ENCODE data around the gene NDUFB8. TPM values are rescaled to one million over a fixed set of nuclear protein-coding genes. Genes with fewer than 3 reads are reported as not detected.

The NDUFB8 gene
- total RNA-seq, 4 donors from 2014 or later = 70.3 to 265 (median 137) TPM

DNA sequence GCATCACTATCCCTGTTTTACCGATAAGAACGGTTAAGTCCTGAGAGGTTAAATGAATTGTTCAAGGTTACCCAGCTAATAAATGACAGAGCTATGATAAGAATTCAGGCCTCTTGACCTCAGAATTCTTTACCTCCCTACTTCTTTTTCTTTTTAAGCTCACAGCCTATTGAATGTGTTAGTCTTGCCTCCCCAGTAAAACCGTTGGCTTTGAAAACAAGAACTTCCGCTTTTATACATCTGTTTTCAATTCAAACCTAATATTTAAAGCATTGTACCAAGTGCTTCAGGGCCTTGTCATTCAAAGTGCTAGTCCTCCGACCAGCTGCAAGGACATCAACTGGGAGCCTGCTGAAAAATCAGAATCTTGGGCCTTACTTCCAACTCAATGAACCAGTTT lies 25.6 kb downstream of the NDUFB8 start:
- Histone ChIP-seq H3K27me3 (no peaks in the 10 kb centered on the region), H3K9me3 (no peaks in the 10 kb centered on the region), H3K36me3 (peaks cover 0 to 12% (median 2%) of the 10 kb centered on the region in 4 donors), H3K4me1 (no peaks in the 10 kb centered on the region), H3K4me3 (no peak overlapping the region), H3K27ac (no peak overlapping the region)
- DNase-seq = no peak
- WGBS, 2 donors (ENCODE audit: low coverage in 1 of 2) = 82 to 87% methylated on average over 5 of the region's 5 CpGs
- TF ChIP-seq EP300 (IDR thresholded peaks at IDR 0.05; ENCODE audit: low read depth) = no peak
- TF ChIP-seq POLR2A (IDR thresholded peaks at IDR 0.05) = no peak
- TF ChIP-seq POLR2AphosphoS5 (IDR thresholded peaks at IDR 0.05) = no peak
- TF ChIP-seq, protein P1, sequence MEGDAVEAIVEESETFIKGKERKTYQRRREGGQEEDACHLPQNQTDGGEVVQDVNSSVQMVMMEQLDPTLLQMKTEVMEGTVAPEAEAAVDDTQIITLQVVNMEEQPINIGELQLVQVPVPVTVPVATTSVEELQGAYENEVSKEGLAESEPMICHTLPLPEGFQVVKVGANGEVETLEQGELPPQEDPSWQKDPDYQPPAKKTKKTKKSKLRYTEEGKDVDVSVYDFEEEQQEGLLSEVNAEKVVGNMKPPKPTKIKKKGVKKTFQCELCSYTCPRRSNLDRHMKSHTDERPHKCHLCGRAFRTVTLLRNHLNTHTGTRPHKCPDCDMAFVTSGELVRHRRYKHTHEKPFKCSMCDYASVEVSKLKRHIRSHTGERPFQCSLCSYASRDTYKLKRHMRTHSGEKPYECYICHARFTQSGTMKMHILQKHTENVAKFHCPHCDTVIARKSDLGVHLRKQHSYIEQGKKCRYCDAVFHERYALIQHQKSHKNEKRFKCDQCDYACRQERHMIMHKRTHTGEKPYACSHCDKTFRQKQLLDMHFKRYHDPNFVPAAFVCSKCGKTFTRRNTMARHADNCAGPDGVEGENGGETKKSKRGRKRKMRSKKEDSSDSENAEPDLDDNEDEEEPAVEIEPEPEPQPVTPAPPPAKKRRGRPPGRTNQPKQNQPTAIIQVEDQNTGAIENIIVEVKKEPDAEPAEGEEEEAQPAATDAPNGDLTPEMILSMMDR (IDR thresholded peaks at IDR 0.05) = no peak
- in situ Hi-C loops (cut with MboI; ENCODE audit: low pct_ligation_motif_present in 1 of 4, low pct_unique_long_range_greater_than_20kb in 1 of 4, low sequenced_read_pairs in 3 of 4) = loop anchor here in 2 of 4 donors (25.0 kb wide), 1 partner anchor 167 kb away; the partner anchor contains the start of genes PKD2L1 (in 2 of the 2) and SCD (in 2 of the 2)
- intact Hi-C loops (cut with DNase I; ENCODE audit: low total_unique reads) = no loop called here

DNA sequence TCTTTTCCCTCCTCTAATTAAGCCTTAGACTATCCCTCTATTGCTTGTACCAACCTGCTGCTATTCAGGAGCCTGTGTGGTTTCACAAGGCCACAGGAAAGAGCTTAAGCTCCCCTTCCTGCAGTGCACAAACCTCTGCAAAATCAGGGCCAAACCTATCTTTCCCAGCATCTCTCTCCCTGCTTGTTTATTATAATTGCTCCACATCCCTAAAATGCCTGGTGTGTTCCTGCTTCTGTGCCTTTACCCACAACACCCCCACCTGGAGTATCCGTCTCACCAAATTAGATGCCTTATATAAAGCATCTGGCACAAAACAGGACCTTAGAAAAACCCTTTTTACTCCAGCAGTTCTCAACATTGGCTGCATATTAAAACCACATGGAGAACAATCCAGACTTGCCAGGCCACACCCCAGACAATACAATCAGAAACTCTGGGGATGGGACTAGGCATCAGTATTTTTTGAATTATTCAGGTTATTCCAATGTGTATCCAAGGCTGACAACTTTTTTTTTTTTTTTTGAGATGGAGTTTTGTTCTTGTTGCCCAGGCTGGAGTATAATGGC lies 26.7 kb downstream of the NDUFB8 start:
- intact Hi-C loops (cut with DNase I; ENCODE audit: low total_unique reads) (no loop called here), in situ Hi-C loops (cut with MboI; ENCODE audit: low pct_ligation_motif_present in 1 of 4, low pct_unique_long_range_greater_than_20kb in 1 of 4, low sequenced_read_pairs in 3 of 4) (loop anchor here in 2 of 4 donors (25.0 kb wide), 1 partner anchor 166 kb away; the partner anchor contains the start of genes PKD2L1 (in 2 of the 2) and SCD (in 2 of the 2))
- Histone ChIP-seq H3K36me3 (peaks cover 0 to 12% (median 4%) of the 10 kb centered on the region in 4 donors), H3K4me1 (no peaks in the 10 kb centered on the region), H3K27me3 (no peaks in the 10 kb centered on the region), H3K9me3 (no peaks in the 10 kb centered on the region), H3K27ac (no peak overlapping the region), H3K4me3 (no peak overlapping the region)
- no peak for TF ChIP-seq EP300 (IDR thresholded peaks at IDR 0.05; ENCODE audit: low read depth)
- no peak for TF ChIP-seq POLR2AphosphoS5 (IDR thresholded peaks at IDR 0.05)
- no peak for TF ChIP-seq POLR2A (IDR thresholded peaks at IDR 0.05)
- TF ChIP-seq, protein P1 (IDR thresholded peaks at IDR 0.05) = no peak
- 96 to 100% methylated on average over 1 of the region's 1 CpG for WGBS, 2 donors (ENCODE audit: low coverage in 1 of 2)
- no peak for DNase-seq

DNA sequence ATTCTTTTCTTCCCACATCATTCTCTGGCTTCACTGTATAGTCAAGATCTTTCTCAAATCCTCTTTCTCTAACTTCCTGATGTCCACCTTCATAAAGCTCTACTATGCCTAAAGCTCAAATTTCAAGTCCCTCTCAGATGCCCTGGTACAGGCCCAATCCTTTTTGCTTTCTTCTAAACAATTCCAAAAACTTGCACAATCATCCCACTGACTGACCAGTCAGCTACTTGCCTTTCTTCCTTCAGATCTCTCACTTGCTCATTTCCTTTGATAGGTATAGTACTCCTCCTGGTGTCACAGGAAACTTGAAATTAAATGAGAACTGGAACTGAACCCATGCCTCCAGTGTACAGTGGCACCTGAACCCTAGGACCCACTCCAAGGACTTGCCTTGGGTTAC lies 28.2 kb downstream of the NDUFB8 start:
- H3K4me3 ChIP-seq = no peak overlapping the region
- TF ChIP-seq, protein P1 (IDR thresholded peaks at IDR 0.05) = no peak
- TF ChIP-seq POLR2AphosphoS5 (IDR thresholded peaks at IDR 0.05) (no peak), EP300 (IDR thresholded peaks at IDR 0.05; ENCODE audit: low read depth) (no peak), POLR2A (IDR thresholded peaks at IDR 0.05) (no peak)
- H3K27me3 ChIP-seq = no peaks in the 10 kb centered on the region
- H3K4me1 ChIP-seq = no peaks in the 10 kb centered on the region
- DNase-seq = no peak
- in situ Hi-C loops (cut with MboI; ENCODE audit: low pct_ligation_motif_present in 1 of 4, low pct_unique_long_range_greater_than_20kb in 1 of 4, low sequenced_read_pairs in 3 of 4) (loop anchor here in 2 of 4 donors (25.0 kb wide), 1 partner anchor 164 kb away; the partner anchor contains the start of genes PKD2L1 (in 2 of the 2) and SCD (in 2 of the 2)), intact Hi-C loops (cut with DNase I; ENCODE audit: low total_unique reads) (no loop called here)
- H3K27ac ChIP-seq = no peak overlapping the region
- H3K36me3 ChIP-seq = peaks cover 0 to 14% (median 6%) of the 10 kb centered on the region in 4 donors
- no peaks in the 10 kb centered on the region for H3K9me3 ChIP-seq

DNA sequence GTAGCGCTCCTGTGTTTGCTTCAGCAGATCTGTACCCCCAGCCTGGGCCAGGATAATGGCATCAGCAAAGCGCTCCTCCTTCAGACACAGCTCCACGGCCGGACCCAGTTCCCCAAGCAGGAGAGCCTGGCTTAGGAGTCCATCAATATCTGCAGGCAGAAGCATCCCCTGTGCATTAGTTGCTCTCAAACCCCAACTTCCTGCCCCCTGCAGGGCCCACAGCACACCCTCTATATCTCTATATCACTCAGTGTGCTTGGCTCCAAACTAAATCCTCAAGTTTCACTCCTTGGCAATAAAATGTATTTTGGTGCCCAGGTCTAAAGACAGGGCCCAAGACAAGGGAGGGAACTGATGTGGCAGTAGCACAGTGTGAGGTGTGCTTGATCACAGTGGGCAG lies 31.6 kb downstream of the NDUFB8 start:
- in situ Hi-C loops (cut with MboI; ENCODE audit: low pct_ligation_motif_present in 1 of 4, low pct_unique_long_range_greater_than_20kb in 1 of 4, low sequenced_read_pairs in 3 of 4) = no loop called here
- WGBS, 2 donors (ENCODE audit: low coverage in 1 of 2) = 96% methylated on average over 4 of the region's 4 CpGs; no CpG with 5 or more reads in 1 of the 2 donors
- H3K36me3 ChIP-seq = peaks cover 0 to 25% (median 8%) of the 10 kb centered on the region in 4 donors

More for the DNA sequence above, 31.6 kb downstream of the NDUFB8 start:
- Histone ChIP-seq H3K9me3 (no peaks in the 10 kb centered on the region), H3K4me3 (no peak overlapping the region), H3K27ac (no peak overlapping the region), H3K27me3 (no peaks in the 10 kb centered on the region), H3K4me1 (no peaks in the 10 kb centered on the region)
- intact Hi-C loops (cut with DNase I; ENCODE audit: low total_unique reads) = no loop called here
- TF ChIP-seq EP300 (IDR thresholded peaks at IDR 0.05; ENCODE audit: low read depth) (no peak), POLR2AphosphoS5 (IDR thresholded peaks at IDR 0.05) (no peak), POLR2A (IDR thresholded peaks at IDR 0.05) (no peak)
- TF ChIP-seq, protein P1 (IDR thresholded peaks at IDR 0.05) = no peak
- no peak for DNase-seq

All from transverse colon (tissue), 4 donors.